NCI-H1105 (cell line): ENCODE data around the gene PSEN2.

Experiments used
- DNase-seq: peaks from one replicate; lab custom pipeline; 2025; lab: John Stamatoyannopoulos, UW

PSEN2 gene

GRCh38 chr1:226886122-226886901, 15.9 kb downstream of the PSEN2 start:
- no peak for DNase-seq

- no peak for DNase-seq
Observed at GRCh38 chr1:226887006-226887405, 16.6 kb downstream of the PSEN2 start.

GRCh38 chr1:226888021-226888420, 17.6 kb downstream of the PSEN2 start:
- no peak for DNase-seq

GRCh38 chr1:226888816-226889215, 18.4 kb downstream of the PSEN2 start:
- DNase-seq: no peak

GRCh38 chr1:226889616-226890330, 19.4 kb downstream of the PSEN2 start:
- no peak for DNase-seq

- DNase-seq: no peak
Observed at GRCh38 chr1:226890331-226891108, 20.1 kb downstream of the PSEN2 start.

GRCh38 chr1:226891346-226891745, 20.9 kb downstream of the PSEN2 start:
- no peak for DNase-seq

- no peak for DNase-seq
Observed at GRCh38 chr1:226891846-226892523, 21.6 kb downstream of the PSEN2 start.

- DNase-seq: no peak
Observed at GRCh38 chr1:226892524-226892875, 22.1 kb downstream of the PSEN2 start.

GRCh38 chr1:226893936-226894335, 23.5 kb downstream of the PSEN2 start:
- no peak for DNase-seq

- no peak for DNase-seq
Observed at GRCh38 chr1:226894826-226895225, 24.4 kb downstream of the PSEN2 start.

- DNase-seq: no peak
Observed at GRCh38 chr1:226895644-226896043, 25.2 kb downstream of the PSEN2 start.

- no peak for DNase-seq
Observed at GRCh38 chr1:226898246-226898645, 27.8 kb downstream of the PSEN2 start.

GRCh38 chr1:226901421-226901820, 31.0 kb downstream of the PSEN2 start:
- DNase-seq: no peak

GRCh38 chr1:226902601-226903000, 32.2 kb downstream of the PSEN2 start:
- no peak for DNase-seq

GRCh38 chr1:226903819-226904716, 33.7 kb downstream of the PSEN2 start:
- no peak for DNase-seq

- no peak for DNase-seq
Observed at GRCh38 chr1:226904772-226905171, 34.4 kb downstream of the PSEN2 start.

- DNase-seq: no peak
Observed at GRCh38 chr1:226908419-226908818, 38.0 kb downstream of the PSEN2 start.

GRCh38 chr1:226908913-226909312, 38.5 kb downstream of the PSEN2 start:
- no peak for DNase-seq

- DNase-seq: no peak
Observed at GRCh38 chr1:226912587-226913176, 42.3 kb downstream of the PSEN2 start.

- no peak for DNase-seq
Observed at GRCh38 chr1:226915672-226915995, 45.2 kb downstream of the PSEN2 start.
